Glutamatergic neuron (in vitro differentiated cells): ENCODE data around the gene ZNF331. TPM values are rescaled to one million over a fixed set of nuclear protein-coding genes. Genes with fewer than 3 reads are reported as not detected.
"Not testable (repeated sequence)": the region's sequence is repeated elsewhere in the genome, so short reads cannot be mapped to it uniquely, and the experiment has no call there.

Experiments used
- DNase-seq: peaks from one replicate; pipeline ENCODE4 v3.0.0; 2022
- H3K27ac Mint-ChIP-seq: one replicate; pipeline ENCODE4 v1.8.0; 2020; ENCODE audit warnings: mild to moderate bottlenecking, mixed read lengths, inconsistent platforms; ENCODE audit not compliant: unreplicated experiment
- H3K27me3 Mint-ChIP-seq: one replicate; pipeline ENCODE4 v1.8.0; 2020; ENCODE audit warnings: mild to moderate bottlenecking, moderate library complexity, mixed read lengths, inconsistent platforms; ENCODE audit not compliant: unreplicated experiment
- H3K36me3 Mint-ChIP-seq: one replicate; pipeline ENCODE4 v1.8.0; 2020; ENCODE audit warnings: mild to moderate bottlenecking, mixed read lengths, inconsistent platforms; ENCODE audit not compliant: unreplicated experiment
- H3K4me1 Mint-ChIP-seq: one replicate; pipeline ENCODE4 v1.8.0; 2020; ENCODE audit warnings: mild to moderate bottlenecking, low read depth, mixed read lengths, inconsistent platforms; ENCODE audit not compliant: unreplicated experiment
- H3K4me3 Mint-ChIP-seq: one replicate; pipeline ENCODE4 v1.8.0; 2020; ENCODE audit warnings: mild to moderate bottlenecking, mixed read lengths, inconsistent platforms; ENCODE audit not compliant: unreplicated experiment
- H3K9me3 Mint-ChIP-seq: one replicate; pipeline ENCODE4 v1.8.0; 2020; ENCODE audit warnings: mild to moderate bottlenecking, moderate library complexity, mixed read lengths, inconsistent platforms; ENCODE audit not compliant: unreplicated experiment
- long read RNA-seq: library from polyadenylated mRNA; unstranded; transcript quantifications from one replicate; pipeline ENCODE4 v2.0.0, GENCODE V29; 2020; ENCODE audit not compliant: unreplicated experiment
- total RNA-seq: library from RNA; stranded (reverse); fragmentation: NEBNext Ultra II Directional; extraction: Animal tissue kit (Norgen Biotek cat#: 25700); gene quantifications from one replicate; pipeline ENCODE4 v1.2.1, GENCODE V29; 2021; ENCODE audit not compliant: unreplicated experiment
- TF ChIP-seq, protein P1 (sequence below): fragments of 200-600 bp; sonication (generic); IDR thresholded peaks from one replicate; pipeline ENCODE4 v1.5.0; 2021; ENCODE audit not compliant: partially characterized antibody, unreplicated experiment

ZNF331 gene
- 13.3 TPM for total RNA-seq
- long read RNA-seq, partial matches to known transcripts = 0 of 4 reads
- long read RNA-seq, other reads (novel, unspliced or antisense) = 0 of 4 reads

DNA sequence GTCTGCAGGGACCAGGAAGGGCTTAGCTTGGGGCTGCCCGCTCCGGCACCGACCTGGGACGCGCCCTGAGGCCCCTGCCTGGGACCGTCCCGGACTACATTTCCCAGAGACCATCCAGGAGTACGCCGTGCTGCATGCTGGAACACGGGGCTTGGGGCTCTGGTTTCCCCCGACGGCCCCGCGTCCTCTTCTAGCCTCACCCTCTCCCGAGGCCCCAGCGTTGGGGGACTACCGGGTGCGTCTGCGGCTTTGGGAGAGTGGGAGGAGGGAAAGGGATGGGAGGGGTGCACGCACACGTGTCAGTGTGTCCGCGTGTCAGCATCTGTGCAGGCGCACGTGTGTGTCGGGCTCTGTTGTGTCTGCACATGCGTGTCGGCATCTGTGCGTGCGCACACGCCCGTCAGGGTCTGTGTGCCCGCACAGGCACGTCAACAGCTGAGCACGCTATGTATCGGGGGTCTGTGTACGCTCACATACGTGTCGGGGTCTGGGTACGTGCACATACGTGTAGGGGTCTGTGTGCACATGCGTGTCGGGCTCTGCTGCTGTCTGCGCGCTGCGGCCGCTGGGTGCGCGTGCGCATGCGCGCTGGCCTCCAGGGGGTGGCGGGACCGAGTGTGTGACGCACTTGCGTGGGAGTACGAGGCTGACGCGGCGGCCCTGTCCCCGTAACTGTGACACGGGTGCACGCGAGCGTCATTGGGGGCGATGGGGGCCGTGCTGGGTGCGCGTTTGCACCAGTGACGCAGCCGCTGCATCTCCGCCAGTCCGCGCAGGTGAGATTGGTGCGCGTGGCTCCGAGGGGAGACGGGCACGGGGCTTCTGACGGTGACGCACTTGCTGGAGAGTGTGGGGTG, at the start of gene ZNF331:
TSS of gene ZNF331 (plus strand) at position 625 of the 857 bp plus-strand sequence. CDS start 31,232 bp downstream, outside the sequence.
- H3K4me1 Mint-ChIP-seq = no peaks in the 10 kb centered on the region
- H3K27me3 Mint-ChIP-seq = peaks cover 8% of the 10 kb centered on the region
- no peaks in the 10 kb centered on the region for H3K36me3 Mint-ChIP-seq
- peaks cover 6% of the 10 kb centered on the region for H3K9me3 Mint-ChIP-seq
- DNase-seq = peak; percentile 78
- peak within 1 kb of the TSS; percentile 89 for H3K27ac Mint-ChIP-seq
- TF ChIP-seq, protein P1, sequence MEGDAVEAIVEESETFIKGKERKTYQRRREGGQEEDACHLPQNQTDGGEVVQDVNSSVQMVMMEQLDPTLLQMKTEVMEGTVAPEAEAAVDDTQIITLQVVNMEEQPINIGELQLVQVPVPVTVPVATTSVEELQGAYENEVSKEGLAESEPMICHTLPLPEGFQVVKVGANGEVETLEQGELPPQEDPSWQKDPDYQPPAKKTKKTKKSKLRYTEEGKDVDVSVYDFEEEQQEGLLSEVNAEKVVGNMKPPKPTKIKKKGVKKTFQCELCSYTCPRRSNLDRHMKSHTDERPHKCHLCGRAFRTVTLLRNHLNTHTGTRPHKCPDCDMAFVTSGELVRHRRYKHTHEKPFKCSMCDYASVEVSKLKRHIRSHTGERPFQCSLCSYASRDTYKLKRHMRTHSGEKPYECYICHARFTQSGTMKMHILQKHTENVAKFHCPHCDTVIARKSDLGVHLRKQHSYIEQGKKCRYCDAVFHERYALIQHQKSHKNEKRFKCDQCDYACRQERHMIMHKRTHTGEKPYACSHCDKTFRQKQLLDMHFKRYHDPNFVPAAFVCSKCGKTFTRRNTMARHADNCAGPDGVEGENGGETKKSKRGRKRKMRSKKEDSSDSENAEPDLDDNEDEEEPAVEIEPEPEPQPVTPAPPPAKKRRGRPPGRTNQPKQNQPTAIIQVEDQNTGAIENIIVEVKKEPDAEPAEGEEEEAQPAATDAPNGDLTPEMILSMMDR = no peak
- peak within 1 kb of the TSS; percentile 95 for H3K4me3 Mint-ChIP-seq

DNA sequence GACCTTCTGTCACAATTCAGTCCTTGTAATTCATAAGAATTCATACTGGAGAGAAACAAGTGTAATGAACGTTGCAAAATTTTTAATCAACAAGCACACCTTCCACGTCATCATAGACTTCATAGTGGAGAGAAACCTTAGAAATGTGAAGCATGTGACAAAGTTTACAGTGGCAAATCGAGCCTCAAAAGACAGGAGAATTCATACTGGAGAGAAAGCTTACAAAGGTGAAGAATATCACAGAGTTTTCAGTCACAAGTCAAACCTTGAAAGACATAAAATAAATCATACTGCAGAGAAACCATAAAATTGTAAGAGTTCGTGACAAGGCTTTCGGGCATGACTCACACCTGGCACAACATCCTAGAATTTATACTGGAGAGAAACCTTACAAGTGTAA, 45.8 kb upstream of the ZNF331 start:
- TF ChIP-seq, protein P1 = no peak
- Mint-ChIP-seq H3K4me3 (no peak overlapping the region), H3K9me3 (peaks cover 16% of the 10 kb centered on the region), H3K27ac (no peak overlapping the region), H3K4me1 (peaks cover 4% of the 10 kb centered on the region), H3K36me3 (peaks cover 54% of the 10 kb centered on the region), H3K27me3 (no peaks in the 10 kb centered on the region)
- DNase-seq = no peak

DNA sequence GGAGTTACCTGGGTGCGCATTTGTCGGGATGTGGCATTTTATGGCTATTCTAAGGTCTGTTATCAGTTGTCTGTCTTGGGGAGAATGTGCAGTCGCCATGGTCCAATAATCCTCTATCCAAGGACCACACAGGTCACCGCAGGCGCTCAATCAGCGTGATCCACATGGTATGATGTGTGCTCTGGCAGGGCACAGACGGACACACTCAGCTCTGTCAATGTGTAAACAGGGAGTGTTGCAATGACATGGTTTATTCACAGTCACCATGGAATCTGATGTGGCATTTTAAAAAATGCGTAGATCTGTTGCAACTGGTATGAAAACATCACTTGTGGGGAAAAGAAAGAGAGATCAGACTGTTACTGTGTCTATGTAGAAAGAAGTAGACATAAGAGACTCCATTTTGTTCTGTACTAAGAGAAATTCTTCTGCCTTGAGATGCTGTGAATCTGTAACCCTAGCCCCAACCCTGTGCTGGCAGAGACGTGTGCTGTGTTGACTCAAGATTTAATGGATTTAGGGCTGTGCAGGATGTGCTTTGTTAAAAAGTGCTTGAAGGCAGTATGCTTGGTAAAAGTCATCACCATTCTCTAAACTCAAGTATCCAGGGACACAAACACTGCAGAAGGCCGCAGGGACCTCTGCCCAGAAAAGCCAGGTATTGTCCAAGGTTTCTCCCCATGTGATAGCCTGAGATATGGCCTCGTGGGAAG, 40.5 kb upstream of the ZNF331 start:
- not testable (repeated sequence) for DNase-seq, H3K9me3 Mint-ChIP-seq, H3K27me3 Mint-ChIP-seq
- H3K27ac Mint-ChIP-seq = peak overlapping the region; percentile 94
- peaks cover 22% of the 10 kb centered on the region for H3K36me3 Mint-ChIP-seq
- peaks cover 21% of the 10 kb centered on the region for H3K4me1 Mint-ChIP-seq
- H3K4me3 Mint-ChIP-seq = peak overlapping the region; percentile 48

DNA sequence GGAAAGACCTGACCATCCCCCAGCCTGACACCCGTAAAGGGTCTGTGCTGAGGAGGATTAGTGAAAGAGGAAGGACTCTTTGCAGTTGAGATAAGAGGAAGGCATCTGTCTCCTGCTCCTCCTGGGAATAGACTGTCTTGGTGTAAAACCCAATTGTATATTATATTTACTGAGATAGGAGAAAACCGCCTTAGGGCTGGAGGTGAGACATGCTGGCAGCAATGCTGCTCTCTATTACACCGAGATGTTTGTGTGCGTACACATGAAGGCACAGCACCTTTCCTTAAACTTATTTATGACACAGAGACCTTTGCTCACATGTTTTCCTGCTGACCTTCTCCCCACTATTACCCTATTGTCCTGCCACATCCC, 39.9 kb upstream of the ZNF331 start:
- H3K4me3 Mint-ChIP-seq = peak overlapping the region; percentile 27
- not testable (repeated sequence) for H3K9me3 Mint-ChIP-seq, H3K27me3 Mint-ChIP-seq, DNase-seq
- H3K27ac Mint-ChIP-seq = peak overlapping the region; percentile 94
- peaks cover 17% of the 10 kb centered on the region for H3K36me3 Mint-ChIP-seq
- peaks cover 21% of the 10 kb centered on the region for H3K4me1 Mint-ChIP-seq

- not testable (repeated sequence) for H3K36me3 Mint-ChIP-seq, H3K9me3 Mint-ChIP-seq, DNase-seq, H3K27me3 Mint-ChIP-seq
- peaks cover 14% of the 10 kb centered on the region for H3K4me1 Mint-ChIP-seq
- peak overlapping the region; percentile 46 for H3K4me3 Mint-ChIP-seq
- H3K27ac Mint-ChIP-seq = peak overlapping the region; percentile 87
These were observed 34.8 kb upstream of the ZNF331 start for GRCh38 chr19:53503151-53503550.

DNA sequence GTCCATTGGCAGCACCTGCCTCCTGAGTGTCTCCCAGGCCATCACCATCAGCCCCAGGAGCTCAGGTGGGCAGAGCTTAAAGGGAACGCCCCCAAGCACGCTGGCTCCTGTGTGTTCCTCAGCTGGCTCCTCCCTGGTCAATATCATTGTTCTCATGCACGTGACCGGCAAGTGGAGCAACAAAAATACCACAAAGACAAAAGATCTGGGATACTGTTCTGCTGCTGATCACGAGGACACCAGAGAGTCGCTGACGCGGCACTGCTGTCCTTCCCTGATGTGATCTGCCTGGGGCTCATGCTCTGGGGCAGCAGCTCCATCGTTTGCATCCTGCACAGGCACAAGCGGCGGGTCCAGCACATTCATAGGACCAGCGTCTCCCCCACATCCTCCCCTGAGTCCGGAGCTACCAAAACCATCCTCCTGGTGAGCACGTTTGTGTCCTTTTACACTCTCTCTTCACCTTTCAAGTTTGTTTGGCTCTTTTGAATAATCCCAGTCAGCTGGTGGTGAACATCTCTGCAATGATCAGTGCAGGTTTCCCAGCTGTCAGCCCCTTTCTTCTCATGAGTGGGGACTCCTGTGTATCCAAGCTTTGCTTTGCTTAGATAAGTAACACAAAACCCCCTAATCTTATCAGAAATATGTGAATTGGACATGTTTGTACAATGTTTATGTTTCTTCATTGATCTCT, 34.1 kb upstream of the ZNF331 start:
- not testable (repeated sequence) for DNase-seq

DNA sequence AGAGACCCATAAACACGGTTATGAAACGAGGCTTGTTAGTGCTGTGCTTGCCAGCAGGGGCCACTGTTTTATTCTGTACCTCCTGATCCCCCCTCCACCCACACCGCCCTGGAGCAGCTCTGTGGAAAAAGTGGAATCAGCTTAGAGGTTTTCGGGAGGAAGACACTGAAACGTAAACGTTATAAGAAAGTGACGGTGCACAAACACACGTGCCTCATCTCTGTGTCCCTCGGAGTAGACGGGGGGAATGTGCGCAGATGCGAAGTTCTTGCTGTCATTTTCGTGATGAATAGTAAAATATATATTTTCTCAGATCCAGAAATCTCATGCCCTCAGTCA, 33.6 kb upstream of the ZNF331 start:
- peak overlapping the region; percentile 87 for H3K27ac Mint-ChIP-seq
- not testable (repeated sequence) for H3K9me3 Mint-ChIP-seq, H3K27me3 Mint-ChIP-seq, H3K36me3 Mint-ChIP-seq, H3K4me1 Mint-ChIP-seq
- peak overlapping the region; percentile 81 for H3K4me3 Mint-ChIP-seq
- DNase-seq = peak; percentile 51

More for the DNA sequence above, 34.1 kb upstream of the ZNF331 start:
- H3K27ac Mint-ChIP-seq = peak overlapping the region; percentile 87
- not testable (repeated sequence) for H3K4me1 Mint-ChIP-seq, H3K36me3 Mint-ChIP-seq, H3K27me3 Mint-ChIP-seq, H3K9me3 Mint-ChIP-seq
- H3K4me3 Mint-ChIP-seq = peak overlapping the region; percentile 81
